NT2/D1 (cell line): ENCODE data around the gene KLF7.

Experiments
- DNase-seq: peaks from one replicate; pipeline ENCODE4 v3.0.0-alpha.2; 2011; ENCODE audit warnings: low read depth, low spot score
- H3K27me3 ChIP-seq: 2 replicates; pipeline ENCODE4 v1.6.0; 2011; ENCODE audit warnings: mild to moderate bottlenecking; ENCODE audit not compliant: insufficient read length, insufficient read depth
- H3K36me3 ChIP-seq: 2 replicates; pipeline ENCODE4 v1.6.1; 2011; ENCODE audit warnings: mild to moderate bottlenecking, low read length, mixed read lengths; ENCODE audit not compliant: insufficient read depth, insufficient read length
- H3K4me1 ChIP-seq: 2 replicates; pipeline ENCODE4 v1.5.1; 2011; ENCODE audit not compliant: insufficient read depth, insufficient read length
- H3K4me3 ChIP-seq: 2 replicates; pipeline ENCODE4 v1.5.1; 2011; ENCODE audit warnings: low read depth; ENCODE audit not compliant: insufficient read length
- H3K9ac ChIP-seq: 2 replicates; pipeline ENCODE4 v1.6.0; 2011; ENCODE audit warnings: low read depth; ENCODE audit not compliant: insufficient read length
- H3K9me3 ChIP-seq: 2 replicates; pipeline ENCODE4 v1.5.1; 2011; ENCODE audit warnings: mild to moderate bottlenecking, low read length; ENCODE audit not compliant: insufficient read depth
- SUZ12 ChIP-seq: IDR thresholded peaks from 2 replicates; pipeline ENCODE4 v1.6.1; 2011; ENCODE audit not compliant: insufficient read length, insufficient read depth; ENCODE audit errors: extremely low read depth
- YY1 ChIP-seq: IDR thresholded peaks from 2 replicates; pipeline ENCODE4 v1.6.1; 2011; ENCODE audit not compliant: insufficient read length, insufficient read depth
- ZNF274 ChIP-seq: IDR thresholded peaks from 2 replicates; pipeline ENCODE4 v1.6.1; 2011; ENCODE audit warnings: mild to moderate bottlenecking, low read depth, low read length

KLF7 gene

GRCh38 chr2:207051385-207051965 is 114.3 kb downstream of the KLF7 start:
- no peaks in the 10 kb centered on the region for H3K36me3 ChIP-seq
- H3K4me1 ChIP-seq = no peaks in the 10 kb centered on the region
- no peaks in the 10 kb centered on the region for H3K27me3 ChIP-seq
- H3K4me3 ChIP-seq = no peak overlapping the region
- no peak for DNase-seq
- H3K9me3 ChIP-seq = no peaks in the 10 kb centered on the region
- no peak for TF ChIP-seq YY1
- TF ChIP-seq SUZ12 = no peak
- no peak for TF ChIP-seq ZNF274
- H3K9ac ChIP-seq = no peak overlapping the region

GRCh38 chr2:207049122-207049521 is 116.6 kb downstream of the KLF7 start:
- Histone ChIP-seq H3K4me1 (no peaks in the 10 kb centered on the region), H3K4me3 (no peak overlapping the region), H3K9me3 (no peaks in the 10 kb centered on the region), H3K36me3 (no peaks in the 10 kb centered on the region), H3K27me3 (no peaks in the 10 kb centered on the region), H3K9ac (no peak overlapping the region)
- no peak for DNase-seq
- TF ChIP-seq ZNF274 (no peak), SUZ12 (no peak), YY1 (no peak)

DNA sequence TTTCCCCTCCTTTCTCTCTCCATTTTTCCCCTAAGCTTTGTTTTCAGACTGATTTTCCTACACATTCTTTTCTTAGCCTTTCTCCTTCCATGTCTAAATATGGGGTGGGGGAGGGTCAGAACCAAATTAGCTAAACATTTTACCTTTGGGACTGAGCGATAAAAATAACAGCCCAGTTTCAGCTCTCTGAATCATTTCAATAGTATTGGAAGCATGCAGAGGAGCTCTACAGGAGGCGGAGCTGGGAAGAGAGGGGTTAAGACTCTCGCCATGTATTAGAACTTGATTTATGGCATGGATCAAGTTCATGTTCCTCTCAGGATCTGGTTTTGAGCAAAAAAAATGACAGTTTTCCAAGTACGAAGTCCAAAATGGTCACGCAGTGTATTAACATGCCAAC is 117.3 kb downstream of the KLF7 start:
- H3K4me3 ChIP-seq = no peak overlapping the region
- H3K4me1 ChIP-seq = no peaks in the 10 kb centered on the region
- H3K9me3 ChIP-seq = no peaks in the 10 kb centered on the region
- no peak overlapping the region for H3K9ac ChIP-seq
- H3K27me3 ChIP-seq = no peaks in the 10 kb centered on the region
- no peaks in the 10 kb centered on the region for H3K36me3 ChIP-seq
- no peak for TF ChIP-seq YY1
- no peak for TF ChIP-seq SUZ12
- TF ChIP-seq ZNF274 = no peak
- DNase-seq = no peak

DNA sequence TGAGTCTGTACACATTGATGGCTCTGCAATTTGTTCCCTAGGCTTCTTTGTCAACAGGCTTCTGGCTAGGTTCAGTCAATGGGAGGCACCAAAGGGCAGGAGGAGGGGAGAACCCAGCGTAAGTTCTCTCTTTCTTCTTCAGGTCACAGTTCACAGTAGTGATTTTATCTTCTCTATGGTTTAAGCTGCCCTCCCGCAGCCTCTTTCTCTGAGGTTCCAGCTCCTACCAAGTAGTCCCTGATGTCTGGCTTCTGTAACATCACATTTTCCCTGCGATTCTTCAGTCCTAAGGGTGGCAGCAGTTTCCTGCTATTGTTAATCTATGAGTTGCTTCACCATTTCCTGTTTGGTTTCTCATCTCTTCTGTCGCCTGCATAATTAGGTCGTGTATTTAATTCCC is 119.0 kb downstream of the KLF7 start:
- Histone ChIP-seq H3K9ac (no peak overlapping the region), H3K9me3 (no peaks in the 10 kb centered on the region), H3K4me1 (no peaks in the 10 kb centered on the region), H3K27me3 (no peaks in the 10 kb centered on the region), H3K4me3 (no peak overlapping the region), H3K36me3 (no peaks in the 10 kb centered on the region)
- DNase-seq = no peak
- TF ChIP-seq SUZ12 (no peak), YY1 (no peak), ZNF274 (no peak)

GRCh38 chr2:207045531-207045930 is 120.2 kb downstream of the KLF7 start:
- no peak for DNase-seq
- TF ChIP-seq SUZ12 (no peak), ZNF274 (no peak), YY1 (no peak)

GRCh38 chr2:207044379-207045362 is 121.1 kb downstream of the KLF7 start:
- no peak for DNase-seq
- no peaks in the 10 kb centered on the region for H3K36me3 ChIP-seq
- H3K4me1 ChIP-seq = no peaks in the 10 kb centered on the region
- H3K9me3 ChIP-seq = no peaks in the 10 kb centered on the region
- no peak overlapping the region for H3K4me3 ChIP-seq
- no peak for TF ChIP-seq SUZ12
- no peak for TF ChIP-seq ZNF274
- TF ChIP-seq YY1 = no peak
- H3K27me3 ChIP-seq = no peaks in the 10 kb centered on the region
- no peak overlapping the region for H3K9ac ChIP-seq

More at GRCh38 chr2:207045531-207045930, 120.2 kb downstream of the KLF7 start:
- H3K4me1 ChIP-seq = no peaks in the 10 kb centered on the region
- no peak overlapping the region for H3K9ac ChIP-seq
- H3K27me3 ChIP-seq = no peaks in the 10 kb centered on the region
- H3K9me3 ChIP-seq = no peaks in the 10 kb centered on the region
- no peaks in the 10 kb centered on the region for H3K36me3 ChIP-seq
- H3K4me3 ChIP-seq = no peak overlapping the region

DNA sequence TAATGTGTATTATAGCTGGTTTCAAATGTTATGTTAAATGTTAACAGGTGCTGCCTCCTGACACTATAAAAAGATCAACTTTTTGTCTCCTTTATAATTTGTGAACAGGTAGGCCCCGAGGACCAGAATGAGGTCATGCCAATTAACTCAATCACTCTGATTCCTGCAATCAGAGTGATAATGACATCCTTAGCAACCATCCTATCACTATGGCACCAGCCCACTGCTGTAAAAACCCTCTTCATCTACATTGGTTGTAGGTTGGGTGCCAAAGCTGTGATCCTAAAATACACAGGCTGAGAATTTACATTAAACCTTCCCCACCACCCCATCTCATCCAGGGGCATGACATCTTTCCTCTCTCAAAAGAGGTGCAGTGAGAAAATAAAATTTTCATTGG is 122.9 kb downstream of the KLF7 start:
- Histone ChIP-seq H3K27me3 (no peaks in the 10 kb centered on the region), H3K9me3 (peaks cover 9% of the 10 kb centered on the region; the same call in 1 of the 2 replicates), H3K36me3 (no peaks in the 10 kb centered on the region), H3K9ac (no peak overlapping the region), H3K4me3 (no peak overlapping the region), H3K4me1 (no peaks in the 10 kb centered on the region)
- TF ChIP-seq SUZ12 (no peak), YY1 (no peak), ZNF274 (no peak)
- no peak for DNase-seq
